ENCODE data around the gene BMP6.

Gene BMP6

DNA sequence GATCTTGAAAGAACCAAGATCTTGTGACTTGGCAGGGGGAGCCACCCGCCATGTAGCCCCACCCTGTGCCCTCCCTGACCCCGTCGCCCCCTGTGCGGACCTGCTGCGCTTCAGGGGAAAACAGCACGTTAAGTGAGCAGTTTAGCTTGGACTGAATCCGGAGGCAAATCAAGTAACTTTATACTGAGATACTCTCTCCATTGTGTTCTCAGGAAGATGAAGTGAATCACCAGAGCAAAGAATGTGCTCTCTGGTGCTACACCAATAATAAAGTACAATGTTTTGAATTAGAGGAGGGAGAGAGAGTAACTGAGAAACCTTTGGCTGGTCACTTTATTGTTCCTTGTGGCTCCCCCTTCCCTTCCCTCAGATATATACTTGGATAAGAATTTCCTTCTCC lies 101.2 kb downstream of the BMP6 start:
- H3K4me1 ChIP-seq (ENCODE audit: control insufficient read depth in 1 of 2, insufficient read depth in 1 of 2, low read depth in 1 of 2, low read length in 1 of 2), result no peaks in the 10 kb centered on the region
- no peaks in the 10 kb centered on the region for H3K27me3 ChIP-seq
- no peaks in the 10 kb centered on the region for H3K9me3 ChIP-seq
- no peak overlapping the region for H3K27ac ChIP-seq
- H3K4me3 ChIP-seq (ENCODE audit: low read depth in 1 of 2, low read length in 1 of 2), result no peak overlapping the region
- H3K36me3 ChIP-seq, result no peaks in the 10 kb centered on the region
- no peak for TF ChIP-seq CTCF (IDR thresholded peaks at IDR 0.05)

- Histone ChIP-seq H3K27ac (no peak overlapping the region), H3K4me3 (ENCODE audit: low read depth in 1 of 2, low read length in 1 of 2) (no peak overlapping the region), H3K27me3 (no peaks in the 10 kb centered on the region), H3K9me3 (no peaks in the 10 kb centered on the region), H3K36me3 (no peaks in the 10 kb centered on the region), H3K4me1 (ENCODE audit: control insufficient read depth in 1 of 2, insufficient read depth in 1 of 2, low read depth in 1 of 2, low read length in 1 of 2) (no peaks in the 10 kb centered on the region)
- TF ChIP-seq CTCF (IDR thresholded peaks at IDR 0.05), result no peak
Observed at GRCh38 chr6:7828124-7828523, 102.2 kb downstream of the BMP6 start.

DNA sequence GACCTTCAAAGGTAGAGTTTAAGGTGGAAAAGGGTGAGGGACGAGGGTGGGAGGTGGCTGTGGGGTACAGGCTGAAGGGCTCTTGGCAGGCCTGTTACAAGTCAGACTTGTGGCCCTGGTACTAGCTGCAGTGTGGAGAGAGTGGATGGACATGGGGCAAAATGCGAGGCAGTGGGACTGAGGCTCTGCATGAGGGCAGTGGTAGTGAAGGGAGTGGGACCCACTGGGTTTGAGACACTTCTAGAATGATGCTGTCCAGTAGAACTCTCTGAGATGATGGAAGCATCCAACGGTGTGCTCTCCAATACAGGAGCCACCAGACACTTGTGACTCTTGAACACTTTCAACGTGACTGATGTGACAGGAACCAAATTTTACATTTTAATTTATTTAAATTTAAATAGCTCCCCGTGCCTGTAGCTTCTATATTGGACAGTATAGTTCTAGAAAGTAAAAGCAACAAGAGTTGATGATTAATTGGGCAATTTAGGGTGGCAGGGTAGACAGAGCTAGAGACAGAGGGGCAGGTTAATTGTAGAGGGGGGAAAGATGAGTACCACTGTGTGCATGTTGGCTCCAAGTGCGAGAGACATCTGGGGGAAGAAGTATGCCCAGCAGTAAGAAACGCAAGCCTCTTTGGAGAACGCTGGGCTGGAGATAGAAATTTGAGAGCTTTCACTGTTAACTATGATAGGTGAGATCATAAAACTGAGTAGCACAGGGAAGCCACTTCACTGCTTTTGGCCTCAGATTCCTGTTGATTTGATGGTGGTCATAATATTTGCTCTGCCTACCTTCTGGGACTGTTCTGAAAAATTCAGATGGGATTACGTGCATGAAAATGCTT lies 107.2 kb downstream of the BMP6 start:
- no peaks in the 10 kb centered on the region for H3K4me1 ChIP-seq (ENCODE audit: control insufficient read depth in 1 of 2, insufficient read depth in 1 of 2, low read depth in 1 of 2, low read length in 1 of 2)
- no peaks in the 10 kb centered on the region for H3K36me3 ChIP-seq
- no peak overlapping the region for H3K27ac ChIP-seq
- H3K27me3 ChIP-seq, result no peaks in the 10 kb centered on the region
- no peak overlapping the region for H3K4me3 ChIP-seq (ENCODE audit: low read depth in 1 of 2, low read length in 1 of 2)
- no peak for TF ChIP-seq CTCF (IDR thresholded peaks at IDR 0.05)
- no peaks in the 10 kb centered on the region for H3K9me3 ChIP-seq

- no peaks in the 10 kb centered on the region for H3K36me3 ChIP-seq
- no peak overlapping the region for H3K4me3 ChIP-seq (ENCODE audit: low read depth in 1 of 2, low read length in 1 of 2)
- no peaks in the 10 kb centered on the region for H3K4me1 ChIP-seq (ENCODE audit: control insufficient read depth in 1 of 2, insufficient read depth in 1 of 2, low read depth in 1 of 2, low read length in 1 of 2)
- no peak for TF ChIP-seq CTCF (IDR thresholded peaks at IDR 0.05)
- no peak overlapping the region for H3K27ac ChIP-seq
- no peaks in the 10 kb centered on the region for H3K9me3 ChIP-seq
- H3K27me3 ChIP-seq, result no peaks in the 10 kb centered on the region
Observed at GRCh38 chr6:7833751-7834070, 107.8 kb downstream of the BMP6 start.

DNA sequence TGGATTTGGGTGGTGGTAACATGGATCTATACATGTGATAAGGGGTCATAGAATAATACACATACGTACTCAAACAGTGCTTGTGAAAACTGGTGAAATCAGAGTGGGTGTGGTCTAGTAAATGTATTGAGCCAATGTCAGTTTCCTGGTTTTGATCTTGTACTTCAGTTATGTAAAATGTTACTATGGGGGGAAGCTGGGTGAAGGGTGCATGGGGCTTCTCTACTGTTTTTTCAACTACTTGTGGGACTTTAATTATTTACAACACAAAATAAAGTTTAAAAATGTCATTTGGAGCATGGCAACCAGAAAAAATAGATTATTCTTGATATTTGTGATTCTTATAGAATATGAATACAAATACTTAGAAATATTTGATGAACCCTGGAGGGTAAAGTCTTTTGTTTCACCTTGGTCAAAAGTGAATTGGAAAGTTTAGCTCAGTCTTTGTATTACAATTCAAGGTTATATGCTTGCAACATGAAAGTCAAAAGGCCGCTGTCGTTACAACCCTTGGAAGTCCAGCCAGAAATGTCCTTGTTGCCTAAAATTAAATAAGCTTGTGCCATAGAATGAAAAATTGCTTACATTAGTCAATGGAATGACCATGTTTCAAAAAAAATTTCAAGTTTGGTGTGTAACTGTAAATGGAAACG lies 110.6 kb downstream of the BMP6 start:
- H3K36me3 ChIP-seq, result no peaks in the 10 kb centered on the region
- no peaks in the 10 kb centered on the region for H3K4me1 ChIP-seq (ENCODE audit: control insufficient read depth in 1 of 2, insufficient read depth in 1 of 2, low read depth in 1 of 2, low read length in 1 of 2)
- no peak for TF ChIP-seq CTCF (IDR thresholded peaks at IDR 0.05)
- H3K9me3 ChIP-seq, result no peaks in the 10 kb centered on the region
- H3K27me3 ChIP-seq, result no peaks in the 10 kb centered on the region
- H3K4me3 ChIP-seq (ENCODE audit: low read depth in 1 of 2, low read length in 1 of 2), result no peak overlapping the region
- no peak overlapping the region for H3K27ac ChIP-seq
